ENCODE results near the gene TNFSF10.
"Not testable (repeated sequence)": the region's sequence is repeated elsewhere in the genome, so short reads cannot be mapped to it uniquely, and the experiment has no call there.

Gene TNFSF10

DNA sequence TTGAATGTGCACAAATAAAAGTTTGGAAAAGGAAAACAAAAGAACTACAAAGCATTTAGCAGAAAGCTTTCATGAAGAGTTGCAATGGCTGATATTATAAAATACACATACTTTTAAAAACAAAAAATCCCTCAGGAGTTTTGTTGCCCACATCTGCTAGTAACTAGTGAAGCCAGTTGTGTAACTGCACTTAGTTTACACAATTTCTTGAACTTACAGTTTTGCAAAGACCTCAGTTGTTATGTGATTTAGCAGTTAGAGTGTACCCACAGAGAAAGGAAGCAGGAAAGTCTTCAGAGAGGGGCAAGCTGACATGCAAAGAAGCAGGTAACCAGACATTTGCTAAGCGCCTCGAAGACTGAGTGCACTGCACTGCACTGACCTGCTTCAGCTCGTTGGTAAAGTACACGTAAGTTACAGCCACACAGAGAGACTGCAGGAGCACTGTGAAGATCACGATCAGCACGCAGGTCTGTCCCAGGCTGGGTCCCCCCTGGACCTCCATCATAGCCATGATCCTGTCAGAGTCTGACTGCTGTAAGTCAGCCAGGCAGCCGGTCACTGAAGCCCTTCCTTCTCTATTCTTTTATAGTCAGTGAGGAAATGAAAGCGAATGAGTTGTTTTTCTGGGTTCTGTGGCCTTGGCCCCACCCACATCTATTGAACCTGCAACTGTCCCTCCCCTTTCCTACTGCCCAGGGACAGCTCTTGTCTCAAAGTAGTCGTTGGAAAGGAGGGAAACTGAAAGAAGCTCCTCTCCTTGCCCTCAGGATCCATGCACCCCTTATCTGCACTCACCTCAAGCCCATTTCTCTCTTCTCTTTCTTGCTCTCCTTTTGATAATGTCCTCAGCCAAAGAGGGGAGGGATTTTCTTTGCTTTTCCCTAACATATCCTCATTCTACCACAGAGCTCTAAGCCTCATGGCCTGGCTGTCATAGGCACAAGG, at the start of gene TNFSF10:
Gene TNFSF10, minus strand, starts transcription at position 560 of the 948 bp plus-strand sequence. Its CDS starts 46 bp downstream, at position 514.
- DNase-seq = peak; percentile 80 to 91

DNA sequence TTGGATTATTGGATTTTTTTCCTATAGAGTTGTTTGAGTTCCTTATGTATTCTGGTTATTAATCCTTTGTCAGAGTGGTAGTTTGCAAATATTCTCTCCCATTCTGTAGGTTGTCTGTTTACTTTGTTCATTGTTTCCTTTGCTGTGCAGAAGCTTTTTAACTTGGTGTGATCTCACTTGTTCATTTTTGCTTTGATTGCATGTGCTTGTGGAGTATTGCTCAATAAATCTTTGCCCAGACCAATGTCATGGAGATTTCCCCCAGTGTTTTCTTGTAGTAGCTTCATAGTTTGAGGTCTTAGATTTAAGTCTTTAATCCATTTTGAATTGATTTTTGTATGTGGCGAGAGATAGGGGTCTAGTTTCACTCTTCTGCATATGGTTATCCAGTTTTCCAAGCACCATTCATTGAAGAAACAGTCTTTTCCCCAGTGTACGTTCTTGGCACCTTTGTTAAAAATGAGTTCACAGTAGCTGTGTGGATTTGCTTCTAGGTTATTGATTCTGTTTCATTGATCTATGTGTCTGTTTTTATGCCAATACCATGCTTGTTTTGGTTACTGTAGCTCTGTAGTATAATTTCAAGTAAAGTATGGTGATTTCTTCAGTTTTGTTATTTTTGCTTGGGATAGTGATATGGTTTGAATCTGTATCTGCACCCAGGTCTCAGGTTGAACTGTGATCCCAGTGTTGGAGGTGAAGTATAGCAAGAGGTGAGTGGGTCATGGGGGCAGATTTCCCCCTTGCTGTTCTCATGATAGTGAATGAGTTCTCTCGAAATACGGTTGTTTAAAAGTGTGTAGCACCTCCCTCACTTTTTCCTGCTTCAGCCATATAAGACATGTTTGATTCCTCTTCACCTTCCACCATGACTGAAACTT, 46.1 kb upstream of the TNFSF10 start:
- DNase-seq = peak; percentile 57 to 65

- peak; percentile 68 to 69 for DNase-seq
These were observed 45.5 kb upstream of the TNFSF10 start for GRCh38 chr3:172568701-172569100.

GRCh38 chr3:172566785-172567184, 43.6 kb upstream of the TNFSF10 start:
- DNase-seq = not testable (repeated sequence)

GRCh38 chr3:172564499-172564898, 41.3 kb upstream of the TNFSF10 start:
- DNase-seq = no peak

GRCh38 chr3:172562871-172563865, 39.9 kb upstream of the TNFSF10 start:
- peak; percentile 62 to 73 for DNase-seq

DNA sequence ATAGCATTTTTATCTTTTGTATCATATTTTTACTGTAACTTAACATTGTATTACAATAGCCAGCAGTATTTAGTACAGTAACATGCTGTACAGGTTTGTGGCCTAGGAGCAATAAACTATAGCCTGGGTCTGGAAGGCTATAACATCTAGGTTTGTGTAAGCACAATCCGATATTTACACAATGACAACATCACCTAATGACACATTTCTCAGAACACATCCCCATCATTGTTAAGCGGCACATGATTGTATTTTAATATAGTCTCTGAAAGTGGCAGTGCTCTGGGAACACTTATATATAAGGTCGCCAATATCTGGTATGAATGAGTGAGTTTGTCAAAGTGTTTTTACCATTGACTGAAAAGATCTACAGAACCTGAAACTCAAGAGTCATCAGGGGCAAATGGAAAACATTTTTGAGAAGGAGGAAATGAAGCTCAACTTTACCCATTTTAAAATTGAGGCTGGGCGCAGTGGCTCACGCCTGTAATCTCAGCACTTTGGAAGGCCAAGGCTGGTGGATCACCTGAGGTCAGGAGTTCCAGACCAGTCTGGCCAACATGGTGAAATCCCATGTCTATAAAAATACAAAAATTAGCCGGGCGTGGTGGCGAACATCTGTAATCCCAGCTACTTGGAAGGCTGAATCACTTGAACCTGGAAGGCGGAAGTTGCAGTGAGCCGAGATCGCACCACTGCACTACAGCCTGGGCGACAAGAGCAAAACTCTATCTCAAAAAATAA, 38.8 kb upstream of the TNFSF10 start:
- no peak for DNase-seq

- DNase-seq = no peak
These were observed 37.4 kb upstream of the TNFSF10 start for GRCh38 chr3:172560586-172560985.

DNA sequence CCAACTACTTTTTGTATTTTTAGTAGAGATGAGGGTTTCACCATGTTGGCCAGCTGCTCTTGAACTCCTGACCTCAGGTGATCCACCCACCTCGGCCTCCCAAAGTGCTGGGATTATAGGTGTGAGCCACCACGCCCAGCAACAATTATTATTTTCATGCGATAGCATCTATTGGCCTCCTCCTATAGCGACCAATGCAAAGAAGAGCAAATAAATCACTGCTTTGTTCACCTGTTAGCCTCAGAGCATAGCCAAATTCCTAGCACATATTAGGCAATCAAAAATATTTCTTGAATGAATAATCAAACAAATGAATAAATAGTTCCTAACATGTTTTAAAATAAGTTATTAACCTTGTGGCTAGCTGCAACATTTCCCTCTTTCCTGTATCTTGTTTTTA, 36.8 kb upstream of the TNFSF10 start:
- no peak for DNase-seq

DNA sequence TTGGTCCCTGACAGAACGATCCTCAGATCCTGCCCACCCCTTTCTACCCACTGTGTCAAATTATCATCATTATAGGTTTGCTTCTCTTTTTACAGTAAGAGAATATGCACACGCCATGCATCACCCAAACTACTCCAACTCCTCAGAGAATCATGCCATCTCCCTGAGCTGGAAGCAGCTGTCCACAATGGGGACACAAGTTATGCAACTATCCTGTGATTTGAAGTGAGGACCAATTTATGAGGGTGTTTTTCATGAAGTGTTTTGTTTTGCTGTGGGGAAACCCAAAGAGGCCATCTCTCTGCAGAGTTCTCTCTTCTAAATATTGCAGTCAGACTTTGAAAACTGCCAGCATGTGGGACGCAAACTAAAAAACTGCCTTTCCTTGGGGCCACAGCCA, 35.8 kb upstream of the TNFSF10 start:
- DNase-seq = peak; percentile 64 to 86

DNA sequence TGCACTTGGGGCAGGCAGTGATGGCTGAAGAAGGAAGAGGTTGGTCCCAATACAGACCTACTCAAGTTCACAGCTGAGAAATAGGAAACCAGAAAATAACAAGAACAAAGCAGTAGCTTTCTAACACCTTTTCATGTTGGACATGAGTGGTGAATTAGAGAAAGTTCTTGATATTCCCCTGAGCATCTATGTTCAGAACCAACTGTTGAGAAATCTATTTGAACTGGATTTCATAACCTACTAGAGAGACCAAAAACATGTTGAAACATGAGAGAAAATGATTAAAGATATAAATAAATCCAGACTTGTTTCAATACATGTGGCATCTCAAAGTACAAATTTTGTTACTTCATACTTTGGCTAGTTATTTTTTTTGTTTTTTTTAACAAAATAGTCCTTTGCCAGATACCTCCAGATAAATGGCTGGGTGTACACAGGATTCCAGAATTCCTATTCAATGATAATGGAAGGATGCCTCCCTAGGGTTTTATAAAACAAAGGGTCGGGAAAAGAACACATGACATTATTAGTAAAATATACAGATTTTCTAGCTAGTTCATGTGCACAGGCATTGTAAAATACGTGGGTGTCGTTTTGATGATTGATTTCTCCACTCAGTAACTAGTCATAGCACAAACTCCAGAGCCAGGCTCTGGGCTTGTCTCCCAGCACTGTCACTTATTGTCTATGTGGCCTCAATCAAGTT, 34.4 kb upstream of the TNFSF10 start:
- DNase-seq = no peak

GRCh38 chr3:172553526-172554252, 30.5 kb upstream of the TNFSF10 start:
- no peak for DNase-seq

DNA sequence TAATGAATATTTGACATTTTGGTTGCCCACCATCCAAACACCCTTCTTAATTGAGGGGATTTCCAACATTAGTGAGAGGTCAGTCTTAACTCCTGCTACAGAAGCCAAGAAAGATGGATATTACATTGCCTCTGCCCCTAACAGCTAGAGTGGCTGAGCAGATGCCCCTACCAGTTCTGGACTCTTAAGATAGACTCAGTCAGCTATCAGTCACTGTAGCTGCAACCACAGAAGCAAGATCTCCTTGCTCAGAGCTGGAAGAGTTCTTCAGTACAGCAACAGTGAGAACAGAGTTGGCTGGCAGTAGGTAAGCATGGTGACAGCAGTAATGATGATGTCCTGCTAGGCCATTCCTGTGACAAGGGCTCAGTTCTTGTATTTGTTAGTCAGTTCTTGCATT, 29.4 kb upstream of the TNFSF10 start:
- no peak for DNase-seq

GRCh38 chr3:172551874-172552273, 28.6 kb upstream of the TNFSF10 start:
- no peak for DNase-seq

DNA sequence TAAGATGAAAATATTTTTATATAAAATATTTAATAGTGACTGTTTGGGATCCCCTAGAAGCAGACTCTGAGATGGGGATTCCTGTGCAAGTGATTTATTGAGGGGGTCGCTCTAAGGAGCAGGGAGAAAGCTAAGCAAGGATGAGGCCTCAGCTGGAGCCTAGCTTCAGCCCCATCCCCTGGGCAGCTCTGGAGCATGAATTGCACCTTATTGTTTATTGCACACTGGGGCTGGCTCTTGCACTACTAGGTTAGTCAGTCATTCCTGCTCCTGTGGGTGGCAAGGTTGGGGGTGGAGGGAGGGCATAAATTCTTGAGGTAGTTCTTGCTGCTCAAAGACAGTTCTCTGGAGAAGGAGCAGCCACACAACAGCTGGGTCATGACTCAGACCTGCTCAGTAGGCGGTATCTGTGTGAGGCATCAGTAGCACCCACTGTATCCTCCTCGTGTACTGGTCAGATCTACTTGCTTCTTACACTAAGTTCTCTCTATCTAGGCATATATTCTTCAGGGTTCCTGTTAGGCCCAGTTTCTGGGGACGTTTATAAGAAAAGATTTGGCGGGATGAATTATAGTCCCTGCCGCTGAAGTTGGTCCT, 27.2 kb upstream of the TNFSF10 start:
- DNase-seq = peak; percentile 74 to 93

GRCh38 chr3:172549144-172549543, 25.9 kb upstream of the TNFSF10 start:
- no peak for DNase-seq

DNA sequence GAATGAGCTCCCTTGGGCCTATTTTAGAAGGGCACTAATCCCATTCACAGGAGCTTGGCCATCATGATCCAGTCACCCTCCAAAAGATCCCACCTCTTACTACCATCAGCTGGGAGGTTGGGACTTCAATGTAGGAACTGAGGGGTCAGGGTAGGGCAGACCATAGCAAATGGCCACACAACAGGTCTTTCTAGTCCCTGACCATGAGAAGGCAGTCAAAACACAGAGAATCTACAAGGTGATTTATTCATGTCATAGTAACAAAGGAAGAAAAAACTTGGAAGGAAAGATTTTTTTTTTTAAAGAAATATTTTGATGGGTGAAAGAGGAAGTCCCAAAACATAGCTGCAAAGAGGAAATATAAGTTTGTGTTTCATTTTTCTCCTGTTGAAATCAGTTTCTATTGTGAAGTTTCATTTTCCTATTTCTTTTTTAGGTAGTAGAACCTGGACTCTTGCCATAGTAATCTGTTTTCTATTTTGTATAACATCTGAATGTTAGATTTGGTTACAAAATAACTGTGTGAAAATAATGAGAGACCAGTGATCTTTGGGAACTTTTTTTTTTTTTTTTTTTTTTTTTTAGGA, 23.5 kb upstream of the TNFSF10 start:
- DNase-seq = peak; percentile 52 to 67

DNA sequence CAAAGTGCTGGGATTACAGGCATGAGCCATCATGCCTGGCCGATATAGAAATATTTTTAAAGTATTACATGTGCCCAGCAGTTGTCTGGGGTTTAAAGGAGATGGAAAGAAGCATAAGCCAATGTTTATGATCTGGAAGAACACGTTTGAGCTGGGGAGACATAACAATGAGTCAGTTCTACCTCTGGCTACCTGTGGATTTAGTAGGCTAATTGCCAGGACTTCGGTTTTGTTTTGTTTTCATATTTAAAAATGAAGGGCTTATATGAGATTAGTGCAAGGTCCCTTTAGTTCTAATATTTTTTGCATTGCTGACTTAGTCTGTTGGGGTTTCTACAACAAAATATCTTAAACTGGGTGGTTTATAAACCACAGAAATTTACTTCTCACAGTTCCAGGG, 22.9 kb upstream of the TNFSF10 start:
- DNase-seq = no peak

DNA sequence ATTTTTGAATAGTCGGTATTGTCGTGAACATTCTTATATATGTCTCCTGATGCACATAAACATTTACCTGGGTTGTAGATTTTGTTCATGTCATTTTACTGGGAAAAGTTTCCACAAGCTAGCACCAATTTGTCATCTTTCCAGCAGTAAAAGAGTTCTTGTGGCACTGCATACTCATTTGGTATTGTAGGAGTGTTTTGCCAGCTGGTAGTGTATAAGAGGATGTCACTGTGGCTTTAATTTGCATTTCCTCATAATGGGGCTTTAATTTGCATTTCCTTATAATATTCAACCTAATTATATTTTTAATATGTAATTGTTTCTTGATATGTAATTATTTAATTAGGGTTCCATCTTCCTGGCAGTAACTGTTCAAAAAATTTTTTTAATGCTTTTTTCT, 21.2 kb upstream of the TNFSF10 start:
- no peak for DNase-seq

All from inflammatory macrophage treated with lipopolysaccharide for 1 hour (primary cell).